WTC11 (cell line): Measurements from ENCODE around the gene BRSK2.

Source experiments
- ATF6 ChIP-seq: sonication (generic); formaldehyde crosslinking; IDR thresholded peaks from 2 replicates; pipeline ENCODE4 v1.8.1; 2023; ENCODE audit warnings: mild to moderate bottlenecking, missing genetic modification reagents
- CTCF ChIP-seq: fragments of 200-600 bp; IDR thresholded peaks from 2 replicates; pipeline ENCODE4 v1.8.0; 2022; ENCODE audit warnings: antibody characterized with exemption
- E2F4 ChIP-seq: sonication (generic); formaldehyde crosslinking; IDR thresholded peaks from 2 replicates; pipeline ENCODE4 v1.8.1; 2022; ENCODE audit warnings: low read depth, mild to moderate bottlenecking, moderate library complexity, missing genetic modification reagents, borderline replicate concordance
- HMGXB4 ChIP-seq: sonication (generic); formaldehyde crosslinking; IDR thresholded peaks from 2 replicates; pipeline ENCODE4 v1.8.1; 2023; ENCODE audit warnings: mild to moderate bottlenecking, moderate library complexity, missing genetic modification reagents
- IRF1 ChIP-seq: sonication (generic); formaldehyde crosslinking; IDR thresholded peaks from 2 replicates; pipeline ENCODE4 v1.8.0; 2023; ENCODE audit warnings: missing genetic modification reagents
- MAX ChIP-seq: sonication (generic); formaldehyde crosslinking; IDR thresholded peaks from 2 replicates; pipeline ENCODE4 v1.8.0; 2022; ENCODE audit warnings: mild to moderate bottlenecking, missing genetic modification reagents
- RELA ChIP-seq: sonication (generic); formaldehyde crosslinking; IDR thresholded peaks from 2 replicates; pipeline ENCODE4 v1.8.1; 2022; ENCODE audit warnings: missing genetic modification reagents, mild to moderate bottlenecking, borderline replicate concordance

- TF ChIP-seq CTCF = no peak
- no peak for TF ChIP-seq IRF1 (CRISPR knock-in tag)
- TF ChIP-seq HMGXB4 = no peak
- no peak for TF ChIP-seq MAX (CRISPR knock-in tag)
- no peak for TF ChIP-seq E2F4
- TF ChIP-seq ATF6 = no peak
- TF ChIP-seq RELA (CRISPR knock-in tag) = no peak
Observed at GRCh38 chr11:1407668-1408067, 17.9 kb downstream of the BRSK2 start.
